Stimulated activated CD8-positive, alpha-beta memory T cell treated with anti-CD3 and anti-CD28 coated beads, Interleukin-15, amount 100 ng/mL, for 4 hours (primary cell): Measurements from ENCODE around the gene UNC79.

ENCODE experiments used
- DNase-seq, 2 donors: peaks; one replicate each; pipeline ENCODE4 v3.0.0-alpha.2; 2020; ENCODE audit warnings: low read depth in 2 of 2

The UNC79 gene

DNA sequence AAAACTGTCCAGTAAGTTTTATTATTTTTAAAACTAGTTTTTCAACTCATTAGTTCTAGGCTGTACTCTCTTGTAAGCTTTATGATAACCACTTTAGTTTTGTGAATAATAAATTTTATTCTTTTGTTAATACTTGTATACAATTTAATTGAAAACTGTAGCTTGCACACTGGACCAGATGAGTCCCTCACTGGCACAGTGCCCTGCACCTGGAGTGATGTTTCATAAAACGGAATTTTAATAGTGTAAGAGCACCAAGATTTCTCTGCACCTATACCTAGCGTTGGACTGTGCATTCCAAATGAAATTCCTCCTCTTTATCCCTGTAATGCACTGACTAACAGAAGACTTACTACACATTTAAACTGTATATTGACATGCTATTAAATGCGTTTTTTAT lies 276.7 kb downstream of the UNC79 start:
- DNase-seq: no peak

DNA sequence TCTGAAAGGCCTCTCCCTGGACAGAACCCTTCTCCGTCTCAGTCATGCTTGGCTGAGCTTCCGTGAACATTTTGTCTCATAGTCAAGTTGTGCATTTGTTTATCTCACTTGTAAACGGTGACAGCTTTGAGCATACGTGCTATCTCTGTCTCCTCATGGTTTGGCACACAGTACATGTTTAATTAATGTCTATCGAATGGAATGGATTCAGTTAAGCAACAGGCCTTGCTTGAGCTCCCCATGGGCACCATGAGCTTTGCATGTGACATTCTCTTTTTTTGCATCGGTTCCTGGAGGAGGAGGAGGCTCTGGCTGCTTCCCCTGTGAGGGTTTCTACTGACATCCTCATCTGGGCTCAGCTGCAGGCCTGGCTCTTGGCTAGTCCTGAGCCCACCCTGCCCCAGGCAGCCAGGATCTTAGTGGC lies 277.6 kb downstream of the UNC79 start:
- no peak for DNase-seq

DNA sequence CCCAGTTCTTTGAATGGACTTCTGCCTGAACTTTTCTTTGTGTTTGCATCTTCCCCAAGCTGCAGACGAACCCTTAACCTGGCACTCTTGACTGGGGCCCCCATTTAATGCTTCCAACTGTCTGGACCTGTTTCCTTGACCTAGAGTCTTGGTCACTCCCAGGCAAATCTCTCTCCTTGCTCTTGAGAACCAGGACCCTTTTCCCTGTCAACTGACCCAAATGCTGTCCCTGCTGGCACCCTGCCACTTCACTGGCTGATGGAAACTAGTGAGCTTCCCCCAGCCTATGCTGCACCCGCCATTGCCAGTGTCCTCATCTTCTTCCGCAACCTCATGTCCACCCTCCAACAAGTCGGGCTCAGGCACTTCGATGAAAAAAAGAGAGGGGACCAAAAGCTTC lies 278.1 kb downstream of the UNC79 start:
- DNase-seq: no peak

DNA sequence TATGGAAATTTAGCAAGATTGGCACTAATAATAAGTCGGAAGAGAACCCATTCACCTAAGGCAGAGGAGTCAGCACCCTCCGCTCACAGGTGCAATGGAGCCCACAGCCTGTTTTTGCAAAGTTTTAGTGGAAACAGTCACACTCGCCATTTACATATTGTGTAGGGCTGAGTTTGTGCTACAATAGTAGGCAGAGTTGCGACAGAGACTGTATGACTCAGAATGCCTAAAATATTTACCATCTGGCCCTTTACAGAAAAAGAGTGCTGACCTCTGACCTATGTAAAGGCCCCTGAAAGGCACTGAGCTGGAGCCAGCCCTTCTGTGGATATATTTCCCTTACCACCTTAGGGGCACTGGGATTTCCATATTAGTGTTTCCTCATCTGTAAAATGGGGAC lies 278.5 kb downstream of the UNC79 start:
- no peak for DNase-seq

GRCh38 chr14:93712079-93712837 lies 281.5 kb downstream of the UNC79 start:
- no peak for DNase-seq

GRCh38 chr14:93712838-93713724 lies 282.3 kb downstream of the UNC79 start:
- no peak for DNase-seq

GRCh38 chr14:93713726-93714405 lies 283.1 kb downstream of the UNC79 start:
- no peak for DNase-seq

- no peak for DNase-seq
Observed at GRCh38 chr14:93714605-93715004, 283.9 kb downstream of the UNC79 start.

DNA sequence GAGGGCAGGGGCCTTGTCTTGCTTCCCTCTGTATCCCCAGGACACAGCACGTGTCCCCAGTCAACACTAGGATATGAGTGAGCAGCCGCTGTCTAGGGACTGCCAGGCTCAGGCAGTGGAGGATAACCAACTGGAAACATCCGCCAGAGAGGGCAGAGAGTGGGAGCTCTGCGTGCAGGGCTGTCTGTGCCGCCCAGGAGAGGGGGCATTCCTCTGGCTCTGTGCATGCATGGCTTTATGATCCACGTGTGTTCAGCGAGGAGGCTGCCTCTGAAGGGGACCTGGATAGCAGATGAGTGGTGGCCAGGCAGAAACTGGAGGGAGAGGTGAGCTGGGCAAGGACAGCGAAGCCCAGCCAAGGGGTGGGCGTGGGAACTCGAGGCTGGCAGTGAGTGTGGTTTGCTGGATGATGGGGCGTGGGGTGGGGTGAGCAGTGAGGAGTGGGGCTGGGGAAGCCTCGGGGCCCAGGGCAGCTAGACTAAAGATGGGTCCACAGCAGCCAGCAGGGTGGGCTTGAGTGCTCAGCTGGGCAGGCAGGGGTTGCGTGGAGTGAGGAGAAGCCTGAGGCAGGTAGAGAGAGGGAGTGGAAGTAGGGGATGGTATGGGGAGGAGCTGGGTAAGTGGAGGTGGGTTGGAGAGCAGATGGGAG lies 284.7 kb downstream of the UNC79 start:
- no peak for DNase-seq

DNA sequence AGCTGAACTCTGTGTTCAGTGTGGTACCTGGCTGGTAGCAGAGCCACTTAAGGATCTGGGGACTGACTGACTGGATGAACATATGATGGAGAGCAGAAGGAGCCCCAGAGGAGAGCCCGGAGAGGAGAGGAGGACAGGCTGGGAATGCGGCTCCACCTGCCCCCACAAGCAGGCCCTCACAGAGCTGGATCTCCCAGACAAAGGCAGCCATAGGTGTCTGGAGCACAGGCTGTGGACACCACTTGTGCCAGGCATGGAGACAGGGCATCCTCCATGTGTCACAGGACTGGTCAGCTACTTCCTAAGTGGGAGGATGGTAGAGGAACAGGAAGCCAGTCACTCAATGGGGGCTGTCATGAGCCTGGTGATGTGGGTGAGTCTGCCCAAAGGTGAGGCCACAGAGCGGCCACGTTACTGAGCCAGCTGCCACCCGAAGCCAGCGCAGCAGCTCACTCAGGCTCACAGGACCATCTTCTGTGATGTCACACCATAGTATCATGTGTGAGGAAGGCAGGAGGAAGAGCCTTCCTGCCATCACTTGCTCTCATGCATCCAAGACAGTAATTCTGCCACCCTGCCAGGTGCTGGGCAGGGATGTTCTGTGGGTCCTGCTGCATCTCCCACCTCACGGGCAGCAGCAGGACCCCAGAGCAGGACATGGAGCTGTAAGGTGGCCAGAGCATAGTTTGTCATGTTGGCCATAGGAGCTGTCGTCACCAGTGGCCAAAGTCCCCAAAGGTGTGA lies 285.4 kb downstream of the UNC79 start:
- DNase-seq: no peak

- DNase-seq: no peak
Observed at GRCh38 chr14:93716746-93717667, 286.3 kb downstream of the UNC79 start.

DNA sequence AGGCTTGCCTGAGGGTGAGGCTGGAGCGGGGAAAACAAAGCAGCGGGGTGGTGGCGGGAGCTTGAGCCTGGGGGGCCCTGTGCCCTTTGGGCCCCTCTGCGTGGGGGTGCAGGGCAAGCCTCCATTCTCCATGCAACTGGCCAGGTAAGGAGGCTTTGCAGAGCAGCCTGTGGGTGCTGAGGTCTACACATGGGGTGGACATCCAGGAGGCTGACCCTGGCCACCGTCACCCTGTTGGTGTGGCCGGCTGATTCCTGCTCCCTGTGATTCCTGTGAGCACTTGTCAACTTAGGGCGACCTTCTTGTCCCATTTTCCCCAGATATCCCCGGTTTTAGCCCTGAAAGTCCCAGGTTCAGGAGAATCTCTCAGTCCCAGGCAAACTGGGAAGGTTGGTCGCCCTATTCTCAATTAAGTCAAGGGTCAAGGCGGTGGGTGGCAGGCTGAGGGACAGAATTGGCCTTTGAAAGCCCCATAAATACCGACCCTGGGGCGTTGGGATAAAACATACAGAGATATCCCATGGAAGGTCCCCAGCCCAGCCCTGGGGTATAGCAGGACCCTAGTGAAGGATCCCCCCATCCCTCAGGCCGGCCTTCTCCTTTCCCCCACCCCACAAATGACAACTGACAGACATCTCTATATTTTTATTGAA lies 287.1 kb downstream of the UNC79 start:
- no peak for DNase-seq

- DNase-seq: no peak
Observed at GRCh38 chr14:93719256-93719655, 288.5 kb downstream of the UNC79 start.

DNA sequence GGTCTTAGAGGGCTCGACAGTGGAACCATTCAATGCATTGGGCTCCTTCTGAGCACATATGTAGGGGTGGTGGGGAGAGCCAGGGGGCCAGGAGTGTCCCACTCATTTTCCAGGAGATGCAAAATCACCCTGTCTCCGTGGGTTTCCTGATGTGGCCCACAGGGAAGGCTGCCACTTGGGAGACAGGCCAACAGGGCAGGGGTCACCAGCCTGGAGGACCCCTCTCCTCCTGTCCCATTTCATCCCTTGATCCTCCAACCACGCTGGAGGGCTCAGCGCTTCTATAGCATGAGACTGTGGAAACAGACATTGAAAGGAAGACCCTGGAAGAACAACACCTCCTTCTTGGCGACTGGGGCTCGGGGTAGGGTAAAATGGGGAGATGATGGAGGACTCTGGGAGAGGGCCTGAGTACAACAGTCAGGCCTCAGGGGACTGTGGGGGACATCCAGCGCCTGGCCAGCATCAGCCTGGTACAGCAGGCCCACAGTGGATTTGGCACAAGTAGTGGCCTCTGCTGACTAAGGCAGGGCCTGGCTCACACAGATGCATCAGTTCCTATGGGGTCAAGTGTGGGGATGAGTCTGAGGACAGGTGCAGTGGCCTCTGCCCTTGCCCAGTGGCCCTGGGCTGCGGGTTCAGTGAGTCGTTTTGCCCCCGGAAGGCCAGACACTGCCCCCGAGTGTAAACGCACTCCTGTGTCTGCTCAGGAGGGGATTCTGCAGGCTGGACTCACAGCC lies 289.5 kb downstream of the UNC79 start:
- DNase-seq: no peak

DNA sequence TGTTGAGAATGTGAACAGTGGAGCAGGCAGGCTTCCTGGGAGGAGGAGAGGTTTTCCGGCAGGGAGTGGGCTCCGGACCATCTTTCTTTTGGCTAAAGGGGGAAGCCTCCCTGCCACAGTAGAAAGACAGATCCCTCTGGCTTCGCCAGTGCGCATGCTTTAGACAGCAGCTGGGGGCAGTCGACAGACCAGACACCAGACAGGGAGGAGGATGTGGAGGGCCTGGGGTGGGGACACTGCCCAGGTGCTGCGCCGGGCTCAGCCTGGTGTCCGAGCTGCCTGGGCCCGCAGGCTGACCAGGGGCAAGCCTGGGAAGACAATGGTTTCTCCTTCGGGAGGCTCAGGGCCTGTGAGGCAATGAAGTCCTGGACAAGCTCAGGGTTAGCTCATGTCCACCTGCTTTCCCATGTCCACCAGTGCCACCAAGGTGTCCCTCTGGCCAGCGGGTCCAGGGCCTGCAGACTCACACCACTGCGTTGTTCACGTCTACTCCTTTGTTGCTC lies 290.3 kb downstream of the UNC79 start:
- no peak for DNase-seq

- DNase-seq: no peak
Observed at GRCh38 chr14:93723001-93723400, 292.3 kb downstream of the UNC79 start.

DNA sequence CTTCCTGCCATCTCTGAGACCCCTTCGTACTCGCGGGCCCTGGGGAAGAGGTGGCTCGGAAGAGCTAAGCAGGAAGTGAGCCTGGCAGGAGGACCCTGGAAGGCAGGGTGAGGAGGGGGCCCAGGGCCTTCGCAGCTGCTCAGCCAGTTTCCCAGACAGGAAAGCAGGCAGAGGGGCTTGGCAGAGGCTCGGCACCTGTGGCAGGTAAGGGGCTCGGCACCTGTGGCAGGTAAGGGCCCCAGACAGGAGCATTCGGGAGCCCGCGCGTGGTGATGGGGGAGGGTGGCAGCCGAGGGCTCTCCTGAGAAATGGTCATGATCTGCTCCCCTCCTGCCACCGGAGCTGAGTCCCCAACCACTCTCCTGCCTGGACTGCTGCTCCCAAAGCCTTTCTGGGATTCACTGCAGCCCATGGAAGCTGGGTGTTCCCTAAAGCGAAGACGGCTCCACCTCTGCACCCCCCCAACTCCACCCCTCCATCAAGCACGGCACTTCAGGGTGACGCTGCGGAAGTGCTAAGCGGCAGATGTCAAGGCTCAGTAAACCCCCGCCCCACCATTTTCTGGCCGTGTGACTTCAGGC lies 294.4 kb downstream of the UNC79 start:
- no peak for DNase-seq

GRCh38 chr14:93725993-93726392 lies 295.3 kb downstream of the UNC79 start:
- no peak for DNase-seq
